ENCODE measurements around the gene TGM1. TPM values are rescaled to one million over a fixed set of nuclear protein-coding genes. Genes with fewer than 3 reads are reported as not detected.

The TGM1 gene
- total RNA-seq, 4 donors from 2014 or later, result 1.3 to 43.3 (median 6.3) TPM

GRCh38 chr14:24253936-24254335 is 9.0 kb downstream of the TGM1 start:
- Histone ChIP-seq H3K9me3 (no peaks in the 10 kb centered on the region), H3K4me1 (peaks cover 0 to 3% (median 0%) of the 10 kb centered on the region in 3 donors), H3K36me3 (peaks cover 0 to 26% of the 10 kb centered on the region in 2 donors), H3K27me3 (no peaks in the 10 kb centered on the region), H3K4me3 (no peak overlapping the region), H3K27ac (no peak overlapping the region)
- 67% methylated on average over 6 of the region's 7 CpGs; no CpG with 5 or more reads in 1 of the 2 donors for WGBS, 2 donors (ENCODE audit: low coverage in 1 of 2)
- no peak for ATAC-seq
- no peak for TF ChIP-seq CTCF (IDR thresholded peaks at IDR 0.05)
- TF ChIP-seq EP300 (IDR thresholded peaks at IDR 0.05), result no peak
- TF ChIP-seq POLR2AphosphoS5 (IDR thresholded peaks at IDR 0.05), result no peak
- no peak for TF ChIP-seq POLR2A (IDR thresholded peaks at IDR 0.05)

GRCh38 chr14:24252289-24253124 is 10.5 kb downstream of the TGM1 start:
- H3K4me1 ChIP-seq, result no peaks in the 10 kb centered on the region
- peaks cover 0 to 26% of the 10 kb centered on the region in 2 donors for H3K36me3 ChIP-seq
- 40% methylated on average over 1 of the region's 11 CpGs; no CpG with 5 or more reads in 1 of the 2 donors for WGBS, 2 donors (ENCODE audit: low coverage in 1 of 2)
- H3K4me3 ChIP-seq, result no peak overlapping the region
- no peak for TF ChIP-seq EP300 (IDR thresholded peaks at IDR 0.05)
- TF ChIP-seq CTCF (IDR thresholded peaks at IDR 0.05), result no peak
- TF ChIP-seq POLR2AphosphoS5 (IDR thresholded peaks at IDR 0.05), result no peak
- TF ChIP-seq POLR2A (IDR thresholded peaks at IDR 0.05), result no peak
- H3K9me3 ChIP-seq, result no peaks in the 10 kb centered on the region
- H3K27ac ChIP-seq, result no peak overlapping the region
- no peaks in the 10 kb centered on the region for H3K27me3 ChIP-seq
- no peak for ATAC-seq

GRCh38 chr14:24251880-24252288 is 11.1 kb downstream of the TGM1 start:
- 100% methylated on average over 1 of the region's 1 CpG; no CpG with 5 or more reads in 1 of the 2 donors for WGBS, 2 donors (ENCODE audit: low coverage in 1 of 2)
- no peak for ATAC-seq
- no peaks in the 10 kb centered on the region for H3K27me3 ChIP-seq
- no peak overlapping the region for H3K4me3 ChIP-seq
- no peaks in the 10 kb centered on the region for H3K4me1 ChIP-seq
- H3K27ac ChIP-seq, result no peak overlapping the region
- no peaks in the 10 kb centered on the region for H3K9me3 ChIP-seq
- no peak for TF ChIP-seq CTCF (IDR thresholded peaks at IDR 0.05)
- no peak for TF ChIP-seq POLR2AphosphoS5 (IDR thresholded peaks at IDR 0.05)
- TF ChIP-seq EP300 (IDR thresholded peaks at IDR 0.05), result no peak
- TF ChIP-seq POLR2A (IDR thresholded peaks at IDR 0.05), result no peak
- peaks cover 0 to 26% of the 10 kb centered on the region in 2 donors for H3K36me3 ChIP-seq

GRCh38 chr14:24250354-24250753 is 12.6 kb downstream of the TGM1 start:
- Histone ChIP-seq H3K4me1 (no peaks in the 10 kb centered on the region), H3K4me3 (no peak overlapping the region), H3K36me3 (peaks cover 0 to 26% of the 10 kb centered on the region in 2 donors), H3K27ac (no peak overlapping the region), H3K9me3 (no peaks in the 10 kb centered on the region), H3K27me3 (no peaks in the 10 kb centered on the region)
- no peak for ATAC-seq
- WGBS, 2 donors (ENCODE audit: low coverage in 1 of 2), result 35 to 52% methylated on average over 4 of the region's 4 CpGs
- TF ChIP-seq POLR2AphosphoS5 (IDR thresholded peaks at IDR 0.05) (no peak), EP300 (IDR thresholded peaks at IDR 0.05) (no peak), POLR2A (IDR thresholded peaks at IDR 0.05) (no peak), CTCF (IDR thresholded peaks at IDR 0.05) (no peak)

All from gastroesophageal sphincter (tissue), 4 donors.